Transverse colon (tissue), 4 donors: ENCODE data around the gene FANCE.

Experiments used
- CTCF ChIP-seq, 5 experiments: fragments of 200-600 bp in 3 of 5; fragments of 450-650 bp in 2 of 5; sonication (generic) in 3 of 5; IDR thresholded peaks; 1 replicate in 2 of 5; 2 replicates in 3 of 5; pipeline ENCODE4 v1.5.1; 2016 to 2017; ENCODE audit warnings: antibody characterized with exemption in 5 of 5, inconsistent platforms in 3 of 5, mild to moderate bottlenecking in 2 of 5, moderate library complexity in 1 of 5
- EP300 ChIP-seq: sonication (generic); formaldehyde crosslinking; IDR thresholded peaks from one replicate; pipeline ENCODE4 v1.6.1; 2017; ENCODE audit warnings: antibody characterized with exemption, low read depth
- POLR2A ChIP-seq: fragments of 450-650 bp; IDR thresholded peaks from one replicate; pipeline ENCODE4 v1.6.1; 2016; ENCODE audit warnings: antibody characterized with exemption, mild to moderate bottlenecking, moderate library complexity
- POLR2AphosphoS5 ChIP-seq, 3 donors: sonication (generic); formaldehyde crosslinking; IDR thresholded peaks; one replicate each; pipeline ENCODE4 v1.6.1; 2016; ENCODE audit warnings: antibody characterized with exemption in 3 of 3

GRCh38 chr6:35473075-35473849 lies 21.1 kb downstream of the FANCE start:
- TF ChIP-seq CTCF (IDR thresholded peaks at IDR 0.05) (no peak), POLR2A (no peak), POLR2AphosphoS5 (IDR thresholded peaks at IDR 0.05) (no peak), EP300 (no peak)
